KBM-7 (cell line): ENCODE results near the gene EGLN3.
"Not testable (repeated sequence)": the region's sequence is repeated elsewhere in the genome, so short reads cannot be mapped to it uniquely, and the experiment has no call there.

Experiments
- DNase-seq: peaks from one replicate; pipeline ENCODE4 v3.0.0-alpha.2; 2015
- in situ Hi-C: fragments of 300-500 bp; cut with MboI; formaldehyde crosslinking; loops from 2 replicates; pipeline ENCODE4 v1.14.3; 2020; ENCODE audit warnings: low sequenced_read_pairs, low pct_unique_long_range_greater_than_20kb, mixed read lengths

Gene EGLN3

DNA sequence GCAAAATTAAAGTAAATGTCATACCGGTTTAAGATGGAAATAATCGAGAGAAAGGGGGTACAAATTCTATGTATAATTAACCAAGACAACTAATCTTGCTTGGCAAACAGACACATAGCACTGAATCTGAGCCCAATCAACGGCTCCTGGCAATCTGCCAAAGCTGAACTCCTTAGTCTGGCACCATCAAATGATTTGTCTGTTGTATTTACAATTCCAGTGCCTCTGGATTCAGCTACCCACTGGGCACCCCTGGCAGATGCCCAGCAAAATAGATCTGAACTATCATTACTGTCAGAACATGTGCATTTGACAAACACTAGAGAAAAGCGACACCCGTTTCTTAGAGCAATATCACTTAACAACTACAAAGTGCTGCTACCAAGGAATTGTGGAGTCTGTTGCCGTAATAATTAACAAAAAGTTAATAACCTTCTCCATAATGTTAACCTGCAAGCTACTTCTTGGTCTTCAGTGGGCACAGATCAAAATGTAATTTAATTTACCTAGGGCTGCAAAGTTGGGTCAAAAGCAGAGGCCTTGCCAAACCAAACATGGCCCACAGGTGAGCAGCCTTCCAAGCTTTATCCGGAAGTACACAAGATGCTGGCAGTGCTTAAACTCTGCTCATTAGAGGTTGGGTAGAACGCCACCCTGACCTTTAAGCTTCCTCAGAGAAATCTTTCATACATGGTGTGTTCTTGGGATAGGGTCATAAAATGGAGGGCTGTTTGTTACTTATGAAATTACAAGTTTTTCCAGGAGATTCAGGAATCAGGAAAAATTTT, 7.6 kb downstream of the EGLN3 start:
- in situ Hi-C loops: no loop called here
- no peak for DNase-seq

GRCh38 chr14:33941718-33942117, 9.2 kb downstream of the EGLN3 start:
- peak; percentile 51 for DNase-seq
- in situ Hi-C loops: no loop called here

DNA sequence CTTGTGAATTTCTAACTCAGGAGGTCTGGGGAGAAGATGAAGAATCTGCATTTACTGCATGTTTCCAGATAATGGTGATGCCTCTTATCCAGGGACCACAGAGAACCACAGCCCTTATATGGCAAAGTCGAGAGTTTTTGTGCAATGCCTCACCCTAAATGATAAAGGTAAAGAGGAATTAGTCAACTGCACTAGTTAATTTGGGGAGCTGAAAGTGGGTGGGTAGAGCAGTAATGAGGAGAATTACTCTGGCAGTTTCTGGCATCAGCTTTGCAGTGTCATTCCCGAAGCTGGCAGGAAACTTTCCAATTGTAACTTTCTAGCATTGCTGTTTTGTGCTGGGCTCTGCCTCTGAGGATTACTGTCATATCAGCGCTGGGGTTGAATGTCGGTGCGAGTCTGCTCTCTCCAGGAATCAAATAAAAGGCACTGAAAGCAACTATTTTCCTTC, 10.3 kb downstream of the EGLN3 start:
- in situ Hi-C loops: no loop called here
- DNase-seq: no peak

- peak; percentile 70 for DNase-seq
- in situ Hi-C loops: no loop called here
These were observed 12.5 kb downstream of the EGLN3 start for GRCh38 chr14:33938131-33938949.

DNA sequence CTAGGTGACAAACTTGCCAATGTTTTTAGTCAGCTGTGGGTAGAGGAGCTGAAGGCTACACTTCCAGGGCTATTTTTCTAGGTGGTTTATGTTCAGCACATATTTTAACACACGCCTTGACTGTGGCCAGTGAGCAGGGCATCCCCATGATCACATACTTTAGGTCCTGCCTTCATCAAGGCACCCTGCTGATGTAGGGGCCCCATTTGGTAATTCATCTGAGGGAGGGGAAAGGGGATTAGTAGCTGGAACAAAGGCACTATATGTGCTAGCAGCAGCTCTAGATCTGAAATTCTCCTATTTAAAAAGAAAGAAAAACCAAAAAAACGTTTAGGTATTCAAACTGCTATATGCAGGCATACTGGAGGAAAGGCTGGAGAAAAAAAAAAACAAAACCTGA, 14.5 kb downstream of the EGLN3 start:
- no peak for DNase-seq
- in situ Hi-C loops: no loop called here

DNA sequence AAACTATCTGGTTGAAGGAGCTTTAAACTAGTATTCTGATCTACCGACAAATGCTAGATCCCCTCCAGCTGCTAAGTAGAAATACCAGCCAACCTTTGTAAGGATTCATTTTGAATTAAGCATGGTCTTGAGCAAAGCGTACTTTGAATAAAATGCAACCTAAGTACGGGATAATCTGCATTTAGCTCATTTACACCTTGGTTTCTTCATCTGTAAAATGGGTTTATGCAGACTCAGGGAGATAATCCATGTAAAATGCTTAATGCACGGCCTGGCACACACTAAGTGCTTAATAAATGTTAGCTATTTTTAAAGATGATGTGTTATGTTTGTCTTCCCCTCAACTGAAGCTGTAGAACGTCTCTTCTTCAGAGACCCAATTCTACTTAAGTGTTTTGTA, 15.9 kb downstream of the EGLN3 start:
- DNase-seq: no peak
- in situ Hi-C loops: no loop called here

- in situ Hi-C loops: no loop called here
These were observed 16.7 kb downstream of the EGLN3 start for GRCh38 chr14:33934043-33934750.

GRCh38 chr14:33933386-33933933, 17.4 kb downstream of the EGLN3 start:
- in situ Hi-C loops: no loop called here
- DNase-seq: no peak

More at GRCh38 chr14:33934043-33934750, 16.7 kb downstream of the EGLN3 start:
- no peak for DNase-seq

- in situ Hi-C loops: no loop called here
- no peak for DNase-seq
These were observed 18.1 kb downstream of the EGLN3 start for GRCh38 chr14:33932576-33933345.

GRCh38 chr14:33932033-33932432, 18.8 kb downstream of the EGLN3 start:
- in situ Hi-C loops: no loop called here
- DNase-seq: no peak

GRCh38 chr14:33931461-33931860, 19.4 kb downstream of the EGLN3 start:
- DNase-seq: no peak

DNA sequence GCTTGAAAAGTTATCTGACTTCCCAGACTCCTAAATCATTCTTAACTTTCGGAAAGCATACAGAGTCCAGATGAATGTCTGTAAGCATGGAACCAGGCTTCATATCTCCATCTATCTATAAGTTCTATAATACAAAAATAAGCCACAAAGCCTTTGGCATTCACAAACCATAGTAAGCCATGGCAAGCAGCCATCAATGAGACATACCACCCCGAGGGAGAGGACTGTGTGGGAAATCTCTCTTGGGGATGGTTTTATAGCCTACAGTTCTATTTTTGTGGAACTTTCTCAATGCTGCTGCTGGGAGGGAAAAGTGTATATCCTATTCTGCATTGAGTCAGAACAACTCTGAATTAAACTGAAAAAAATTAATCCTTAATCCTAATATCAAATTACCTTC, 20.4 kb downstream of the EGLN3 start:
- DNase-seq: no peak
- in situ Hi-C loops: no loop called here

More at GRCh38 chr14:33931461-33931860, 19.4 kb downstream of the EGLN3 start:
- in situ Hi-C loops: no loop called here

- in situ Hi-C loops: no loop called here
- DNase-seq: no peak
These were observed 21.0 kb downstream of the EGLN3 start for GRCh38 chr14:33929799-33930408.

- in situ Hi-C loops: no loop called here
- DNase-seq: no peak
These were observed 22.0 kb downstream of the EGLN3 start for GRCh38 chr14:33928895-33929294.

GRCh38 chr14:33927944-33928343, 22.9 kb downstream of the EGLN3 start:
- in situ Hi-C loops: no loop called here
- no peak for DNase-seq

DNA sequence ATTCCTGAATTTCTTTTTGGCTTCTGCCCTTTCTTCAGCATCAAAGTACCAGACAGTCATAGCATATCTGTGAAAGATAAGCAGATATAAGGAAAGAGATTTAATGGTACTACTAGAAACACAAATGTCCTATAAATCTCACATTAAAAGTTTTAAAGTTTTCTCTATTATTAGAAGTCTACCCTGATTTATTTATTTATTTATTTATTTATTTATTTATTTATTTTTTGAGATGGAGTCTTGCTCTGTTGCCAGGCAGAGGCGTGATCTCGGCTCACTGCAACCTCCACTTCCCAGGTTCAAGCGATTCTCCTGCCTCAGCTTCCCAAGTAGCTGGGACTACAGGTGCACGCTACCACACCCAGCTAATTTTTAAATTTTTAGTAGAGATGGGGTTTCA, 23.9 kb downstream of the EGLN3 start:
- DNase-seq, in situ Hi-C loops: not testable (repeated sequence)

GRCh38 chr14:33925946-33926345, 24.9 kb downstream of the EGLN3 start:
- in situ Hi-C loops: no loop called here
- DNase-seq: no peak

GRCh38 chr14:33925235-33925634, 25.6 kb downstream of the EGLN3 start:
- in situ Hi-C loops: no loop called here
- DNase-seq: no peak
